Uterus (tissue), 4 donors: ENCODE measurements around the gene KDM6B. TPM values are rescaled to one million over a fixed set of nuclear protein-coding genes. Genes with fewer than 3 reads are reported as not detected.
A peak's percentile ranks its signal among the peaks of the same experiment; 100 is the strongest.

ENCODE experiments used
- DNase-seq, 2 donors: peaks; one replicate each; pipeline ENCODE4 v3.0.0-alpha.2; 2019 to 2020
- H3K27ac ChIP-seq, 2 donors: fragments of 200-600 bp; sonication (generic); 1 replicate in 1 of 2; 2 replicates in 1 of 2; pipeline ENCODE4 v1.5.1; 2016 to 2018
- H3K27me3 ChIP-seq, 2 donors: fragments of 200-600 bp; sonication (generic); one replicate each; pipeline ENCODE4 v1.5.1; 2018 to 2019; ENCODE audit warnings: control low read depth in 1 of 2
- H3K36me3 ChIP-seq, 2 donors: fragments of 200-600 bp; sonication (generic); one replicate each; pipeline ENCODE4 v1.5.1; 2019; ENCODE audit warnings: control low read depth in 1 of 2
- H3K4me1 ChIP-seq, 2 donors: fragments of 200-600 bp; sonication (generic); one replicate each; pipeline ENCODE4 v1.5.1; 2018 to 2019; ENCODE audit warnings: control low read depth in 1 of 2
- H3K4me3 ChIP-seq, 2 donors: fragments of 200-600 bp; sonication (generic); 1 replicate in 1 of 2; 2 replicates in 1 of 2; pipeline ENCODE4 v1.5.1; 2018 to 2019; ENCODE audit warnings: mild to moderate bottlenecking in 1 of 2
- H3K9me3 ChIP-seq, 2 donors: fragments of 200-600 bp; sonication (generic); one replicate each; pipeline ENCODE4 v1.5.1; 2019; ENCODE audit warnings: control low read depth in 1 of 2
- POLR2A ChIP-seq, 2 donors: fragments of 450-650 bp; IDR thresholded peaks; one replicate each; pipeline ENCODE4 v1.6.1; 2016; ENCODE audit warnings: antibody characterized with exemption in 2 of 2, mild to moderate bottlenecking in 1 of 2, moderate library complexity in 1 of 2
- intact Hi-C: fragments of 100-400 bp; cut with DNase I; formaldehyde crosslinking; loops from one replicate; pipeline ENCODE4 v1.15.1; 2023; ENCODE audit warnings: low total_unique reads
- total RNA-seq, 4 donors: library from RNA; depleted of rRNA in 3 of 4; stranded (reverse); fragments of >200 nt in 3 of 4; gene quantifications; one replicate each; pipeline versions ENCODE4 v1.1.0 to v1.2.4, GENCODE V29; 2014 to 2023
- TF ChIP-seq, protein P1 (sequence below), 4 experiments: fragments of 200-600 bp in 2 of 4; fragments of 450-650 bp in 2 of 4; sonication (generic) in 2 of 4; IDR thresholded peaks; one replicate each; pipeline ENCODE4 v1.5.1; 2016 to 2019; ENCODE audit warnings: antibody characterized with exemption in 4 of 4, mild to moderate bottlenecking in 2 of 4, moderate library complexity in 1 of 4
- donor health status: DM: yes; HTN: yes; CAD: no.

Gene KDM6B
- total RNA-seq, 4 donors from 2014 or later = 2.6 to 47.9 (median 4.4) TPM

DNA sequence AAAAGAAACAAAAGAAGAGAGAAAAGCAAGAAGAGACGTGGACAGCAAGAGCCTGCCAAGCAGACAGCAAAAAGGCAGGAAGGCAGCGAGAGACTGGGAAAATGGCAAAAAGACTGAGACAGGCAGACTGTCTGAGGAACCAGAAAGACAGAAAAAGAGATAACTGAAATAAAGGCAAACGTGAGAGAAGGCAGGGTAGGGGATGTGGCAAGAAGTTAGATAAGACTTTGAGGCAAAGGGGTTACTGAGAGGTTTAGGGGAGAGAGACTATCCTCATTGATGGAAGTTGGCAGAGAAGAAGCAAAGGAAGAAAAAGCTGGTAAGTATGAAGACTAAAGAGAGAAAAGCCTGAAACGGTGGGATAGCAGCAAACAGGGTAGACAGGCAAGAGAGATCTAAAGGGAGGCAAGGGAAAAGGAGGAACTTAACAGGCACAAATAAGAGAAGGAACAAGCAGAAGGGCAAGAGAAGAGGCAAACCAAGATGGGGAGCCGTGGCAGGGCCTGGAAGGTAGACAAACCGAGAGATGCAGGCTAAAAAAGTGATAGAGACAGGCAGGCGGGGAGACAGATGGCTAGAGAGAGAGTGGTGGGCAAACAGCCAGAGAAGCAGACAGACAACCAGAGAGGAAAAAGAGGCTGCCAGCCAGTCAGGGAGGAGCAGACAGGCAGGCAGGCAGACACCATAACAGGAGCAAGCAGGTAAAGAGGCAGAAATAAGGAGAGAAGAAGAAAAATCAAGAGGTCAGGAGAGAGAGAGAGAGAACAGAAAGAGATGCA, 47.4 kb downstream of the KDM6B start:
- H3K36me3 ChIP-seq = no peaks in the 10 kb centered on the region
- peak overlapping the region; percentile 97 to 98 for H3K27ac ChIP-seq
- H3K4me3 ChIP-seq = no peak overlapping the region
- H3K4me1 ChIP-seq = peaks cover 0 to 4% of the 10 kb centered on the region in 2 donors
- DNase-seq = peak in 1 of 2 donors; percentile 49
- H3K27me3 ChIP-seq = no peaks in the 10 kb centered on the region
- intact Hi-C loops = no loop called here
- TF ChIP-seq, protein P1, sequence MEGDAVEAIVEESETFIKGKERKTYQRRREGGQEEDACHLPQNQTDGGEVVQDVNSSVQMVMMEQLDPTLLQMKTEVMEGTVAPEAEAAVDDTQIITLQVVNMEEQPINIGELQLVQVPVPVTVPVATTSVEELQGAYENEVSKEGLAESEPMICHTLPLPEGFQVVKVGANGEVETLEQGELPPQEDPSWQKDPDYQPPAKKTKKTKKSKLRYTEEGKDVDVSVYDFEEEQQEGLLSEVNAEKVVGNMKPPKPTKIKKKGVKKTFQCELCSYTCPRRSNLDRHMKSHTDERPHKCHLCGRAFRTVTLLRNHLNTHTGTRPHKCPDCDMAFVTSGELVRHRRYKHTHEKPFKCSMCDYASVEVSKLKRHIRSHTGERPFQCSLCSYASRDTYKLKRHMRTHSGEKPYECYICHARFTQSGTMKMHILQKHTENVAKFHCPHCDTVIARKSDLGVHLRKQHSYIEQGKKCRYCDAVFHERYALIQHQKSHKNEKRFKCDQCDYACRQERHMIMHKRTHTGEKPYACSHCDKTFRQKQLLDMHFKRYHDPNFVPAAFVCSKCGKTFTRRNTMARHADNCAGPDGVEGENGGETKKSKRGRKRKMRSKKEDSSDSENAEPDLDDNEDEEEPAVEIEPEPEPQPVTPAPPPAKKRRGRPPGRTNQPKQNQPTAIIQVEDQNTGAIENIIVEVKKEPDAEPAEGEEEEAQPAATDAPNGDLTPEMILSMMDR (IDR thresholded peaks at IDR 0.05) = no peak
- no peak for TF ChIP-seq POLR2A (IDR thresholded peaks at IDR 0.05)
- no peaks in the 10 kb centered on the region for H3K9me3 ChIP-seq

DNA sequence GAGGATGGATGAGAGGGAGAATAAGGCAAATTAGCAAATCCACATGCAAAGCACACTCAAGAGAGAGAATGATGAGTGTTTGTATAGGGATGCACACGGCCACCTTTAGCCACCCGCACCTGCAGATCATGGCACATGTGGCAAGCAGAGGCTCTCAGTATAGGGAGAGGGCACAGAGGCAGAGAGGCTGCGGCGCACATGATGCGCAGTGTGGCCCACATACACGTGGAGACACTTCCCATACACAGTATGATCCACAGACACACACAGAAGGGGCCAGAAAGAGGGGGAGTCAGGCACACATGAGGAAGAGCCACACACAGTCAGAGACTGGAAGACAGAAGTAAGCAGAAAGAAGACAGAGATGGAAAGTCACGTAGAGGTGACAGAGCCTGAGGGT, 48.1 kb downstream of the KDM6B start:
- no peak for TF ChIP-seq POLR2A (IDR thresholded peaks at IDR 0.05)
- TF ChIP-seq, protein P1 (IDR thresholded peaks at IDR 0.05) = no peak
- Histone ChIP-seq H3K4me3 (no peak overlapping the region), H3K4me1 (peaks cover 0 to 4% of the 10 kb centered on the region in 2 donors), H3K27me3 (no peaks in the 10 kb centered on the region), H3K9me3 (no peaks in the 10 kb centered on the region), H3K36me3 (no peaks in the 10 kb centered on the region), H3K27ac (peak overlapping the region; percentile 97 to 98)
- intact Hi-C loops = no loop called here
- no peak for DNase-seq

DNA sequence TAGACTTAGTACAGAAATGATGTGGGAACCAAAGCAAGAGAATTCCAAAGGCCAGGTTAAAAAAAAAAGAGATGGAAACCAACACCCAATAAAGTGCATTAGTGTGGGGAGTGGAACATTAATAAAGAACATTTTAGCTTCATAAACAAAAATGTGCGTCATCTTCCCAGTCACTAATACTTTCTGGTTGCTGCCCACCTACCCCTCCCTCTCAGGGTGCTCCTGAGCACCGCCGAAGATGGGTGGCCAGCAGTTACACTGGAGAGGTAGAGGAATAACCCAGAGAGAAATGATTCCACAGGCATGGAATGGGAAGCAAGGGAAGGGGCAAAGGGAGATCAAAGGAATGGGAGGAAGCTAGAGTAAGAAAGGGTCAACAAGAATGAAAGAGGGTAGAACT, 48.6 kb downstream of the KDM6B start:
- DNase-seq = no peak
- intact Hi-C loops = no loop called here
- TF ChIP-seq POLR2A (IDR thresholded peaks at IDR 0.05) = peak in 1 of 2 donors; percentile 38
- TF ChIP-seq, protein P1 (IDR thresholded peaks at IDR 0.05) = no peak
- Histone ChIP-seq H3K4me1 (peaks cover 0 to 4% of the 10 kb centered on the region in 2 donors), H3K27ac (peak overlapping the region; percentile 97 to 98), H3K4me3 (peak overlapping the region in 1 of 2 donors; percentile 5), H3K9me3 (no peaks in the 10 kb centered on the region), H3K36me3 (no peaks in the 10 kb centered on the region), H3K27me3 (no peaks in the 10 kb centered on the region)

Other genes with a start within 250 kb of the KDM6B start
- gene SOX15, start 244.1 kb upstream of the KDM6B start, total RNA-seq = 1 to 10 TPM in 3 of 4 donors, not detected in 1; 1.0 to 7.3 (median 1.1) TPM
- gene FXR2, start 219.3 kb upstream of the KDM6B start, total RNA-seq = 10 to 100 TPM in 2 of 4 donors, 1 to 10 TPM in 2; 6.2 to 37.8 (median 20.1) TPM
- 10 to 100 TPM; 18.5 to 74.8 (median 46.0) TPM for gene SAT2, start 206.4 kb upstream of the KDM6B start, total RNA-seq
- 1 to 10 TPM in 1 of 4 donors, under 1 TPM in 1, not detected in 2; 0.21 to 1.1 TPM for gene SHBG, start 204.1 kb upstream of the KDM6B start, total RNA-seq
- gene ATP1B2, start 183.3 kb upstream of the KDM6B start, total RNA-seq = 10 to 100 TPM in 1 of 4 donors, 1 to 10 TPM in 3; 3.2 to 20.7 (median 8.0) TPM
- gene TP53, start 146.7 kb upstream of the KDM6B start, total RNA-seq = 10 to 100 TPM in 3 of 4 donors, 1 to 10 TPM in 1; 5.9 to 58.3 (median 30.7) TPM
- gene WRAP53, start 145.7 kb upstream of the KDM6B start, total RNA-seq = 1 to 10 TPM; 1.0 to 8.8 (median 6.2) TPM
- 10 to 100 TPM in 2 of 4 donors, under 1 TPM in 2; 0.26 to 13.1 (median 5.6) TPM for gene EFNB3, start 129.0 kb upstream of the KDM6B start, total RNA-seq
- 1 to 10 TPM in 1 of 4 donors, under 1 TPM in 3; under 0.01 to 1.4 (median 0.48) TPM for gene DNAH2, start 116.5 kb upstream of the KDM6B start, total RNA-seq
- gene TMEM88, start 20.8 kb downstream of the KDM6B start, total RNA-seq = 10 to 100 TPM in 3 of 4 donors, 1 to 10 TPM in 1; 7.3 to 68.1 (median 28.1) TPM
- gene NAA38, start 23.3 kb downstream of the KDM6B start, total RNA-seq = 10 to 100 TPM in 3 of 4 donors, 1 to 10 TPM in 1; 3.6 to 94.7 (median 48.1) TPM
- 10 to 100 TPM in 3 of 4 donors, 1 to 10 TPM in 1; 3.1 to 17.6 (median 16.2) TPM for gene CYB5D1, start 23.8 kb downstream of the KDM6B start, total RNA-seq
- 100 to 1,000 TPM in 3 of 4 donors, 10 to 100 TPM in 1; 81.0 to 165 (median 133) TPM for gene CHD3, start 54.6 kb downstream of the KDM6B start, total RNA-seq
- 1 to 10 TPM in 3 of 4 donors, under 1 TPM in 1; under 0.01 to 9.8 (median 5.3) TPM for gene RNF227, start 82.1 kb downstream of the KDM6B start, total RNA-seq
- gene KCNAB3, start 95.6 kb downstream of the KDM6B start, total RNA-seq = 10 to 100 TPM in 2 of 4 donors, 1 to 10 TPM in 1, not detected in 1; 3.4 to 32.7 (median 19.5) TPM
- gene TRAPPC1, start 97.7 kb downstream of the KDM6B start, total RNA-seq = 10 to 100 TPM; 24.1 to 67.5 (median 27.8) TPM
- gene CNTROB, start 98.0 kb downstream of the KDM6B start, total RNA-seq = 10 to 100 TPM in 3 of 4 donors, 1 to 10 TPM in 1; 7.1 to 58.5 (median 26.1) TPM
- gene GUCY2D, start 168.4 kb downstream of the KDM6B start, total RNA-seq = under 1 TPM in 1 of 4 donors, not detected in 3; 0.14 TPM
- 1 to 10 TPM in 1 of 4 donors, under 1 TPM in 2, not detected in 1; 0.14 to 1.5 (median 0.24) TPM for gene ALOX15B, start 204.8 kb downstream of the KDM6B start, total RNA-seq